CD4-positive, CD25-positive, alpha-beta regulatory T cell (primary cell): ENCODE data around the gene CIAO3. TPM values are rescaled to one million over a fixed set of nuclear protein-coding genes. Genes with fewer than 3 reads are reported as not detected.

Source experiments
- ATAC-seq, 2 donors: fragments of 150-1000 bp; cut with Tn5 transposase; one replicate each; pipeline ENCODE4 v1.10.0; 2021; ENCODE audit warnings: low read depth in 2 of 2, moderate number of reproducible peaks in 2 of 2, moderate library complexity in 1 of 2
- DNase-seq, 3 donors: peaks; one replicate each; pipeline versions ENCODE4 v3.0.0 to v3.0.0-alpha.2; 2012 to 2022; ENCODE audit warnings: mixed read lengths in 1 of 3
- H3K27ac ChIP-seq: one replicate; pipeline ENCODE4 v1.7.0; 2013; ENCODE audit warnings: mild to moderate bottlenecking, low read length; ENCODE audit not compliant: insufficient read depth, poor library complexity, severe bottlenecking
- H3K27me3 ChIP-seq: one replicate; pipeline ENCODE4 v1.7.0; 2013; ENCODE audit warnings: low read length; ENCODE audit not compliant: control insufficient read depth, insufficient read depth
- H3K36me3 ChIP-seq: one replicate; pipeline ENCODE4 v1.7.0; 2013; ENCODE audit warnings: mild to moderate bottlenecking, low read length, moderate library complexity; ENCODE audit not compliant: control insufficient read depth, insufficient read depth
- H3K4me1 ChIP-seq: 2 replicates; pipeline ENCODE4 v1.7.0; 2013; ENCODE audit warnings: mild to moderate bottlenecking, low read length; ENCODE audit not compliant: insufficient read depth, control insufficient read depth, poor library complexity, severe bottlenecking
- H3K4me3 ChIP-seq: one replicate; pipeline ENCODE4 v1.7.0; 2013; ENCODE audit warnings: low read depth, mild to moderate bottlenecking, low read length, moderate library complexity
- H3K9me3 ChIP-seq, 2 experiments: 1 replicate in 1 of 2; 2 replicates in 1 of 2; pipeline ENCODE4 v1.7.0; 2013; ENCODE audit warnings: low read length in 2 of 2, mild to moderate bottlenecking in 1 of 2, moderate library complexity in 1 of 2; ENCODE audit not compliant: control insufficient read depth in 2 of 2
- H3K27ac Mint-ChIP-seq, 3 donors: one replicate each; pipeline ENCODE4 v1.8.0; 2020 to 2022; ENCODE audit warnings: mild to moderate bottlenecking in 3 of 3, mixed read lengths in 3 of 3, moderate library complexity in 2 of 3
- H3K27me3 Mint-ChIP-seq: one replicate; pipeline ENCODE4 v1.8.0; 2022; ENCODE audit warnings: mild to moderate bottlenecking, mixed read lengths
- H3K36me3 Mint-ChIP-seq: one replicate; pipeline ENCODE4 v1.8.0; 2020; ENCODE audit warnings: mixed read lengths
- H3K4me1 Mint-ChIP-seq, 4 donors: one replicate each; pipeline ENCODE4 v1.8.0; 2020 to 2022; ENCODE audit warnings: mixed read lengths in 4 of 4, mild to moderate bottlenecking in 1 of 4
- H3K4me3 Mint-ChIP-seq, 4 donors: one replicate each; pipeline ENCODE4 v1.8.0; 2020 to 2022; ENCODE audit warnings: mild to moderate bottlenecking in 4 of 4, mixed read lengths in 4 of 4, moderate library complexity in 3 of 4
- H3K9me3 Mint-ChIP-seq, 7 donors: one replicate each; pipeline ENCODE4 v1.8.0; 2020 to 2022; ENCODE audit warnings: mixed read lengths in 7 of 7, mild to moderate bottlenecking in 3 of 7, moderate library complexity in 2 of 7
- polyA plus RNA-seq, 4 donors: library from polyadenylated mRNA; unstranded; fragments of 300-500 nt; fragmentation: Illumina TruSeq; gene quantifications; one replicate each; pipeline ENCODE4 v1.2.3, GENCODE V29; 2021
- total RNA-seq: library from RNA; stranded (reverse); gene quantifications from one replicate; pipeline ENCODE4 v1.2.3, GENCODE V29; 2022

Gene CIAO3
- total and polyA plus RNA-seq, 5 donors from 2014 or later: 17.2 to 42.6 (median 20.3) TPM

GRCh38 chr16:710500-711075 lies 30.2 kb downstream of the CIAO3 start:
- H3K27ac ChIP-seq: no peak overlapping the region
- H3K4me1 ChIP-seq: peaks cover 21% of the 10 kb centered on the region
- H3K4me1 Mint-ChIP-seq: peaks cover 0 to 13% (median 2%) of the 10 kb centered on the region in 4 donors
- peaks cover 42% of the 10 kb centered on the region for H3K27me3 Mint-ChIP-seq
- no peak overlapping the region for H3K27ac Mint-ChIP-seq
- H3K9me3 Mint-ChIP-seq: no peaks in the 10 kb centered on the region
- no peaks in the 10 kb centered on the region for H3K36me3 ChIP-seq
- no peak overlapping the region for H3K4me3 Mint-ChIP-seq
- H3K36me3 Mint-ChIP-seq: no peaks in the 10 kb centered on the region
- no peak overlapping the region for H3K4me3 ChIP-seq
- H3K9me3 ChIP-seq: no peaks in the 10 kb centered on the region
- ATAC-seq: no peak
- DNase-seq: no peak
- peaks cover 7% of the 10 kb centered on the region for H3K27me3 ChIP-seq

- Histone ChIP-seq H3K4me1 (peaks cover 16% of the 10 kb centered on the region), H3K27ac (no peak overlapping the region), H3K36me3 (no peaks in the 10 kb centered on the region), H3K27me3 (peaks cover 7% of the 10 kb centered on the region), H3K4me3 (no peak overlapping the region), H3K9me3 (no peaks in the 10 kb centered on the region)
- DNase-seq (no peak), ATAC-seq (no peak)
- H3K27ac Mint-ChIP-seq: no peak overlapping the region
- H3K4me3 Mint-ChIP-seq: no peak overlapping the region
- no peaks in the 10 kb centered on the region for H3K9me3 Mint-ChIP-seq
- H3K36me3 Mint-ChIP-seq: no peaks in the 10 kb centered on the region
- peaks cover 0 to 13% (median 2%) of the 10 kb centered on the region in 4 donors for H3K4me1 Mint-ChIP-seq
- H3K27me3 Mint-ChIP-seq: peaks cover 42% of the 10 kb centered on the region
Measured at GRCh38 chr16:709566-710499, 31.0 kb downstream of the CIAO3 start.

GRCh38 chr16:708959-709358 lies 31.8 kb downstream of the CIAO3 start:
- Histone ChIP-seq H3K4me3 (no peak overlapping the region), H3K27ac (no peak overlapping the region), H3K27me3 (peaks cover 7% of the 10 kb centered on the region), H3K9me3 (no peaks in the 10 kb centered on the region), H3K4me1 (peaks cover 9% of the 10 kb centered on the region), H3K36me3 (no peaks in the 10 kb centered on the region)
- no peaks in the 10 kb centered on the region for H3K36me3 Mint-ChIP-seq
- H3K4me1 Mint-ChIP-seq: peaks cover 0 to 10% (median 2%) of the 10 kb centered on the region in 4 donors
- no peak overlapping the region for H3K27ac Mint-ChIP-seq
- H3K27me3 Mint-ChIP-seq: peaks cover 48% of the 10 kb centered on the region
- H3K9me3 Mint-ChIP-seq: no peaks in the 10 kb centered on the region
- no peak for DNase-seq
- H3K4me3 Mint-ChIP-seq: no peak overlapping the region
- no peak for ATAC-seq

DNA sequence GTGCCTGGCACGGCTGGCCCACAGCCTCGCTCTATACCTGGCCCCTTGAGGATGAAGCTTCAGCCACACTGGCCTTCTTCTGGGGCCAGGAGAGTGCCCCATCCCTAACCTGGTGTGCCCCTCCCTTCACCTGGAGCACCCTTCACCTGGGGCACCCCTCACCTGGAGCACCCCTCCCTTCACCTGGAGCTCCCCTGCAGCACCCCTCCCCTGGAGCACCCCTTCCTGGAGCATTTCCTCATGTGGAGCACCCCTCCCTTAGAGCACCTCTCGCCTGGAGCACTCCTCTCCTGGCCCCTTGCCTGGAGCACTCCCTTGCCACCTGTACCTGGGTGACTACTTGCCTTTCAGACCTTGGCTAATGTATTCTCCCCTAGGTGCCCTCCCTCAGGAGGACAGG lies 32.8 kb downstream of the CIAO3 start:
- Mint-ChIP-seq H3K27ac (no peak overlapping the region), H3K36me3 (no peaks in the 10 kb centered on the region), H3K4me3 (no peak overlapping the region), H3K4me1 (peaks cover 0 to 7% (median 2%) of the 10 kb centered on the region in 4 donors), H3K9me3 (no peaks in the 10 kb centered on the region), H3K27me3 (peaks cover 51% of the 10 kb centered on the region)
- H3K4me1 ChIP-seq: peaks cover 9% of the 10 kb centered on the region
- DNase-seq (no peak), ATAC-seq (no peak)
- no peak overlapping the region for H3K27ac ChIP-seq
- peaks cover 7% of the 10 kb centered on the region for H3K27me3 ChIP-seq
- no peak overlapping the region for H3K4me3 ChIP-seq
- no peaks in the 10 kb centered on the region for H3K36me3 ChIP-seq
- H3K9me3 ChIP-seq: no peaks in the 10 kb centered on the region

- Mint-ChIP-seq H3K4me3 (peak overlapping the region in 3 of 4 donors; percentile 21 to 41 (median 32)), H3K27ac (no peak overlapping the region), H3K9me3 (no peaks in the 10 kb centered on the region), H3K4me1 (peaks cover 0 to 11% (median 4%) of the 10 kb centered on the region in 4 donors), H3K27me3 (peaks cover 60% of the 10 kb centered on the region), H3K36me3 (no peaks in the 10 kb centered on the region)
- DNase-seq (no peak), ATAC-seq (no peak)
- H3K27me3 ChIP-seq: peaks cover 10% of the 10 kb centered on the region
- no peaks in the 10 kb centered on the region for H3K9me3 ChIP-seq
- no peak overlapping the region for H3K4me3 ChIP-seq
- H3K27ac ChIP-seq: no peak overlapping the region
- peaks cover 9% of the 10 kb centered on the region for H3K4me1 ChIP-seq
- H3K36me3 ChIP-seq: no peaks in the 10 kb centered on the region
Measured at GRCh38 chr16:707062-707538, 33.7 kb downstream of the CIAO3 start.

DNA sequence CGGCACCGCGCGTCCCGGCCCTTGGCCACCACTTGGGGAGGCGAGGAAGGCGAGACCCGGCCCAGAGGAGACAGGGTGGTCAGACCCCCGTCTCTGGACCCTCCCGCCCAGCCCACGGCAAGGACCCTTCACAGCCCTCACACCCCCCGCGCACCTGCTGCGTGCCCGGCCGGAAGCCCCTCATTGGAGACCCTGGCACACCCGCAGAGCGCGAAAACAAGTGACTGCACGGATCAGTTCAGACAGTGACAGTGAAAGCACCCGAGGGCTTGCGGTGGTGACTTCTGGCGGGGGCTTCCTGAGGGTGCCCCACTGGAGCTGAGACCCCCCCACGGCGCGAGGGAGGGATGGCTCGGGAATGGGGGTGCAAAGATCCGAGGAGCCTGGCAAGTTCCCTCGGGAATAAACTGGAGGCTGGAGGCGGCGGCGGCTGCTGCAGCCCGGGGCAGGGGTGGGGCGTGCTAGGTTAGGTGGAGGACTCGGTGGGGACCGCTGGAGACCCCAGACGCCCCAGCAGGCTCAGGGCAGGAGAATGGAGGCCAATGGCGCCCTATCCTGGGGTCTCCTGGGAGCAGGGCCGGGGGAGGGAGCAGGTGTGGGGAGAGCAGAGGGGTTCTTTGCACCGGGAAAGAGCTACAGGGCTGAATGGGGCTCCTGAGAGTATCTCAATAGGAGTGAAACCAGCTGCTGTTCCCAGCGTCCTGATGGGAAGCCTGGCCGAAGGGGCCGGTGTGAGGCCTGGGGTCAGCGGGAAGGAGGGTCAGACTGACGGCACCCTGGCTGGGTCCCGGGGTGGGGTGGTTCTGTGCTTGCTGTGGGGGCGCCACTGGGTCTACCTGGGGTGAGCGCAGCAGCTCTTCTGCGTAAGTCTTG lies 34.4 kb downstream of the CIAO3 start:
- peaks cover 9% of the 10 kb centered on the region for H3K4me1 ChIP-seq
- Mint-ChIP-seq H3K4me1 (peaks cover 0 to 14% (median 4%) of the 10 kb centered on the region in 4 donors), H3K4me3 (peak overlapping the region in 3 of 4 donors; percentile 21 to 41 (median 26))

DNA sequence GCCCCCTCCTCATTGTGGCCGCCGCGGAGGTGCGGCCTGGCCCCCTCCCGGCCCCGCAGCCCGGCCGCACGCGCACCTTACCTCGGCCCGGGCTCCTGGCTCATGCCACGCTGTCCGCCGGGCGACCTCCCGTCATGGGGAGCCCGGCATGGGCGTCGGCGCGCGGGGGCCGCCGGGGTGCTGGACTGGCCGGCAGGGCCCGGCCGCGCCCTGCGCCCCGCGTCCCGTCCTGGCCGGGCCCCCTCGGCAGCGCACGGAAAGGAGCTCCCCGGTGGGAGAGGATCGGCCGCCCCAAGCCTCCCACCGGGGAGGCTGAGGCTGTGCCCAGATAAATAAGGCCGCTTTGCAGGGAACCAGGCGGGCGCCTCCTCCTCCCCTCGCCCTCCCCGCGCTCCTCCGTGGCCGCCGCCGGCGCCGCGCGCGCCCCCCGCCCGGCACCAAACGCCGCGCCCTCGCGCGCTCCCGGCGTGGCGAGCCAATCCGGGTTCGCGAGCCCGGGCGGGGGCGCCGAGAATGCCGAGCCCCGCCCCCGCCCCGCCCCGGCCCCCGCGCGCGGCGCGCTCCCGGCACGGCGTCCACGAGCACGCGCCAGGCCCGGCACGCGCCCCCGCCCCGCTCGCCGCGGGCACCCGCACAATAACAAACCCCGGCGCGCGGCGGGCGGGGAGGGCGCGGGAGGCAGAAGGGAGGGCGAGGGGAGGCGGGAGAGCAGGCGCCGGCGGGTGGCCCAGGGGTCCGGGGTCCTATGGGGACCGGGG lies 35.2 kb downstream of the CIAO3 start, which contains the start of gene FBXL16:
Gene FBXL16, minus strand, starts transcription at position 371 of the 758 bp plus-strand sequence. CDS start 8,396 bp downstream, outside the sequence.
- Mint-ChIP-seq H3K27ac (no peak within 1 kb of the TSS), H3K4me3 (peak within 1 kb of the TSS in 3 of 4 donors; percentile 21 to 41 (median 26))
- no peaks in the 10 kb centered on the region for H3K9me3 ChIP-seq

More for the DNA sequence above, 34.4 kb downstream of the CIAO3 start:
- H3K27me3 ChIP-seq: peaks cover 12% of the 10 kb centered on the region
- Mint-ChIP-seq H3K27me3 (peaks cover 64% of the 10 kb centered on the region), H3K27ac (no peak overlapping the region), H3K9me3 (no peaks in the 10 kb centered on the region), H3K36me3 (no peaks in the 10 kb centered on the region)
- H3K4me3 ChIP-seq: no peak overlapping the region
- no peaks in the 10 kb centered on the region for H3K36me3 ChIP-seq
- DNase-seq (no peak), ATAC-seq (no peak)
- no peaks in the 10 kb centered on the region for H3K9me3 ChIP-seq
- H3K27ac ChIP-seq: no peak overlapping the region

More for the DNA sequence above, 35.2 kb downstream of the CIAO3 start, which contains the start of gene FBXL16:
- ATAC-seq (no peak), DNase-seq (no peak)
- Mint-ChIP-seq H3K27me3 (peaks cover 59% of the 10 kb centered on the region), H3K9me3 (no peaks in the 10 kb centered on the region), H3K4me1 (peaks cover 0 to 17% (median 4%) of the 10 kb centered on the region in 4 donors), H3K36me3 (no peaks in the 10 kb centered on the region)
- no peaks in the 10 kb centered on the region for H3K36me3 ChIP-seq
- H3K4me1 ChIP-seq: peaks cover 17% of the 10 kb centered on the region
- no peak within 1 kb of the TSS for H3K4me3 ChIP-seq
- no peak within 1 kb of the TSS for H3K27ac ChIP-seq
- H3K27me3 ChIP-seq: peaks cover 12% of the 10 kb centered on the region
